Keratinocyte (primary cell): ENCODE data around the gene TMEM205.
"Not testable (repeated sequence)": the region's sequence is repeated elsewhere in the genome, so short reads cannot be mapped to it uniquely, and the experiment has no call there.

Experiments used
- EZH2 ChIP-seq: IDR thresholded peaks from one replicate; pipeline ENCODE4 v1.6.1; 2012; ENCODE audit warnings: inconsistent platforms, mild to moderate bottlenecking, low read length, moderate library complexity
- TF ChIP-seq, protein P1 (sequence below), 3 experiments: IDR thresholded peaks in 1 of 3; conservative IDR thresholded peaks in 1 of 3; optimal IDR thresholded peaks in 1 of 3; 2 replicates in 2 of 3; 3 replicates in 1 of 3; pipeline versions ENCODE3 to v1.5.1; 2011; ENCODE audit warnings: low read length in 3 of 3, mild to moderate bottlenecking in 3 of 3, moderate library complexity in 2 of 3, control low read depth in 1 of 3, inconsistent platforms in 1 of 3; ENCODE audit not compliant: insufficient read depth in 2 of 3; ENCODE audit errors: extremely low read depth in 1 of 3

DNA sequence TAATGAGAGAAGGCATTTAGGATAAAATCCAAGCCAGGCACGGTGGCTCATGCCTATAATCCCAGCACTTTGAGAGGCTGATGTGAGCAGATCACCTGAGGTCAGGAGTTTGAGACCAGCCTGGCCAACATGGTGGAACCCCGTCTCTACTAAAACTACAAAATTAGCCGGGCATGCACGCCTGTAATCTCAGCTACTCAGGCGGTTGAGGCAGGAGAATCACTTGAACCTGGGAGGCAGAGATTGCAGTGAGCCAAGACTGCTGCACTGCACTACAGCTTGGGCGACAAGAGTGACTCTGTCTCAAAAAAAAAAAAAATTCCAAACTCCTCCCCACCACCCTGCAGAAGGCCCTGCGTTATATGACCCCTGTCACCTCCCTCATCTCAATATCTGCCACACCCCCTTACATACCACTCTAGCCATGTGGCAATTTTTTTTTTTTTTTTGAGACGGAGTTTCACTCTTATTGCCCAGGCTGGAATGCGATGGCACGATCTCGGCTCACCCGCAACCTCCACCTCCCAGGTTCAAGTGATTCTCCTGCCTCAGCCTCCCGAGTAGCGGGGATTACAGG, 33.3 kb upstream of the TMEM205 start:
- TF ChIP-seq, protein P1, sequence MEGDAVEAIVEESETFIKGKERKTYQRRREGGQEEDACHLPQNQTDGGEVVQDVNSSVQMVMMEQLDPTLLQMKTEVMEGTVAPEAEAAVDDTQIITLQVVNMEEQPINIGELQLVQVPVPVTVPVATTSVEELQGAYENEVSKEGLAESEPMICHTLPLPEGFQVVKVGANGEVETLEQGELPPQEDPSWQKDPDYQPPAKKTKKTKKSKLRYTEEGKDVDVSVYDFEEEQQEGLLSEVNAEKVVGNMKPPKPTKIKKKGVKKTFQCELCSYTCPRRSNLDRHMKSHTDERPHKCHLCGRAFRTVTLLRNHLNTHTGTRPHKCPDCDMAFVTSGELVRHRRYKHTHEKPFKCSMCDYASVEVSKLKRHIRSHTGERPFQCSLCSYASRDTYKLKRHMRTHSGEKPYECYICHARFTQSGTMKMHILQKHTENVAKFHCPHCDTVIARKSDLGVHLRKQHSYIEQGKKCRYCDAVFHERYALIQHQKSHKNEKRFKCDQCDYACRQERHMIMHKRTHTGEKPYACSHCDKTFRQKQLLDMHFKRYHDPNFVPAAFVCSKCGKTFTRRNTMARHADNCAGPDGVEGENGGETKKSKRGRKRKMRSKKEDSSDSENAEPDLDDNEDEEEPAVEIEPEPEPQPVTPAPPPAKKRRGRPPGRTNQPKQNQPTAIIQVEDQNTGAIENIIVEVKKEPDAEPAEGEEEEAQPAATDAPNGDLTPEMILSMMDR (optimal IDR thresholded peaks at IDR 0.05 in 1 of 3, IDR thresholded peaks at IDR 0.05 in 1 of 3, conservative IDR thresholded peaks at IDR 0.05 in 1 of 3; ENCODE audit: extremely low read depth in 1 of 3, insufficient read depth in 2 of 3, low read length in 3 of 3), result not testable (repeated sequence)
- not testable (repeated sequence) for TF ChIP-seq EZH2
